ENCODE results near the gene CYFIP2.

Gene CYFIP2

DNA sequence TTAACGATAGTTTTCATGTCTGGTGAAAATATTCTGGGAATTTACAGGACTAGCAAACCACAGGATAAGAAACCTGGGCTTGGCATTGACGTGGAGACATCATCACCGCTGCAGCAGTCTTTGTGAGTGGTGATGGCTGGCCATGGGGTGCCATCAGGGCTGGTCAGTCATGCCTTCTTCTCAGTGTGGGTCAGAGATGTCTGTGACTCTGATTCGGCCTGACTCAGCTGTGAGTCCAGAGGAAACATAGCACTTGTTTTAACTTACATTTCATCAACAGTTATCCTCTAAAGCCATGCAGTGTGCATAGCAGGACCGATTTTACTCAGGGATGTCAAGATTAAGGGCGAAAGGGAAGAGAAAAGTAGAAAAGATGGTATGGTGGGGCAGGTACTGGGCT, 33.2 kb upstream of the CYFIP2 start:
- Histone ChIP-seq H2BK5ac (ENCODE audit: low read depth, low read length, poor library complexity) (no peak overlapping the region), H3K18ac (ENCODE audit: low read length) (no peak overlapping the region), H3K4ac (ENCODE audit: low read depth, low read length) (no peak overlapping the region), H2AFZ (ENCODE audit: insufficient read depth, low read length, poor library complexity) (no peak overlapping the region), H3K9ac (ENCODE audit: low read length) (no peak overlapping the region), H4K91ac (ENCODE audit: low read depth, low read length) (no peak overlapping the region), H3K4me1 (ENCODE audit: control insufficient read depth in 1 of 2, insufficient read depth in 2 of 2, low read length in 2 of 2) (peaks cover 0 to 2% of the 10 kb centered on the region in 2 experiments), H3K4me2 (ENCODE audit: low read length) (no peak overlapping the region), H3K27me3 (ENCODE audit: insufficient read depth, low read length) (no peaks in the 10 kb centered on the region), H2AK5ac (ENCODE audit: low read length) (no peak overlapping the region), H2BK120ac (ENCODE audit: insufficient read depth, low read length, poor library complexity) (no peak overlapping the region), H3K4me3 (ENCODE audit: low read depth, low read length) (no peak overlapping the region), H3K36me3 (ENCODE audit: control insufficient read depth in 1 of 2, insufficient read depth in 2 of 2, low read length in 2 of 2) (no peaks in the 10 kb centered on the region), H3K79me1 (ENCODE audit: low read length) (no peaks in the 10 kb centered on the region), H3K14ac (ENCODE audit: low read length) (no peak overlapping the region), H3K27ac (ENCODE audit: low read depth, low read length) (no peak overlapping the region), H2BK12ac (ENCODE audit: low read length) (no peak overlapping the region), H4K12ac (ENCODE audit: low read depth, low read length) (no peak overlapping the region), H3K9me3 (ENCODE audit: insufficient read depth, low read depth, low read length) (no peaks in the 10 kb centered on the region), H3K23ac (ENCODE audit: low read length) (no peak overlapping the region), H4K8ac (ENCODE audit: low read depth, low read length) (no peak overlapping the region), H3K79me2 (ENCODE audit: control insufficient read depth, insufficient read depth, low read length, poor library complexity) (no peaks in the 10 kb centered on the region)
- no peak for DNase-seq
- WGBS (ENCODE audit: extremely low coverage, insufficient coverage, insufficient read length) = no CpG with 5 or more reads among the region's 6 CpGs

DNA sequence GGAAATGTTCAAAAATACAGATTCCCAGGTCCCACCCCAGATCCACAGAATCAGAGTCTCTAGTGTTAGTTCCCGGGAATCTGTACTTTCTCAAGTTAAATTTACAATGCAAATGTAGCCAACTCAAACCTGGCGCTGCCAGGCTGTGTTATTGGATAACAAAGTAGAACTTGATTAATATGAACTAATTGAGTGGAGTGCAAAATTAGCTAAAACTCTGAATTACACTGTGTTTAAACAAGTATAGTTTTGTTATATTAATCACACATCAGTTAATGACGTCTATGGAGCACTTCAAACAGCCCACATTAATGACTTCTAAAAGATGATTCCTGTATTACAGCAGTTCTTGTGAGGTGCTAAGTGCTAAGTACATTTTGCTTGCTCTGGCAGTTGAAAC, 32.4 kb upstream of the CYFIP2 start:
- H3K23ac ChIP-seq (ENCODE audit: low read length) = no peak overlapping the region

DNA sequence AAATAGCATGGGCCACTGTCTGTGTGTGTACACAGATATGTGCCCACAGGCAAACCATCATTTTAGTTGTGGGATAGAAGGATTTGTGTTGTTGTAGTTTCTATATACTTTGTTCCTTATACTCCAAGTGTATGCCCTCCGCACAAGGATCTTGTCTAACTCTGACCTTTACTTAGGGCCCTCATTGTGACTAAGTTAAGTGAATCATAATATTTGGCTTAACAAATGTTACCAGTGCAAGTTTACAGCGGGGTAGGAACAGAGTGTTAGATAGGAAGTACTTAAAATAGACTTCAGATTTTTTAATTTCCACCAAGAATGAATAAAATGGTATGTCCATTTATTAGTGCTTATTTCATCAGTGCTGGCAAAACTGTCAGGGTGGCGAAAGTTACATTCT, 29.5 kb upstream of the CYFIP2 start:
- Histone ChIP-seq H2BK120ac (ENCODE audit: insufficient read depth, low read length, poor library complexity) (no peak overlapping the region), H3K23ac (ENCODE audit: low read length) (no peak overlapping the region), H3K79me2 (ENCODE audit: control insufficient read depth, insufficient read depth, low read length, poor library complexity) (no peaks in the 10 kb centered on the region), H3K9me3 (ENCODE audit: insufficient read depth, low read depth, low read length) (no peaks in the 10 kb centered on the region), H4K91ac (ENCODE audit: low read depth, low read length) (no peak overlapping the region), H3K14ac (ENCODE audit: low read length) (no peak overlapping the region), H3K27ac (ENCODE audit: low read depth, low read length) (no peak overlapping the region), H3K9ac (ENCODE audit: low read length) (no peak overlapping the region), H3K4me1 (ENCODE audit: control insufficient read depth in 1 of 2, insufficient read depth in 2 of 2, low read length in 2 of 2) (peaks cover 0 to 2% of the 10 kb centered on the region in 2 experiments), H3K36me3 (ENCODE audit: control insufficient read depth in 1 of 2, insufficient read depth in 2 of 2, low read length in 2 of 2) (no peaks in the 10 kb centered on the region), H4K8ac (ENCODE audit: low read depth, low read length) (no peak overlapping the region), H3K4me3 (ENCODE audit: low read depth, low read length) (no peak overlapping the region), H3K4ac (ENCODE audit: low read depth, low read length) (no peak overlapping the region), H3K27me3 (ENCODE audit: insufficient read depth, low read length) (no peaks in the 10 kb centered on the region), H2BK5ac (ENCODE audit: low read depth, low read length, poor library complexity) (no peak overlapping the region), H2BK12ac (ENCODE audit: low read length) (no peak overlapping the region), H2AK5ac (ENCODE audit: low read length) (no peak overlapping the region), H2AFZ (ENCODE audit: insufficient read depth, low read length, poor library complexity) (no peak overlapping the region), H4K12ac (ENCODE audit: low read depth, low read length) (no peak overlapping the region), H3K4me2 (ENCODE audit: low read length) (no peak overlapping the region), H3K79me1 (ENCODE audit: low read length) (no peaks in the 10 kb centered on the region), H3K18ac (ENCODE audit: low read length) (no peak overlapping the region)
- no CpG with 5 or more reads among the region's 3 CpGs for WGBS (ENCODE audit: extremely low coverage, insufficient coverage, insufficient read length)
- DNase-seq = peak in 1 of 2 donors; percentile 13

More for the DNA sequence above, 32.4 kb upstream of the CYFIP2 start:
- no peak overlapping the region for H4K12ac ChIP-seq (ENCODE audit: low read depth, low read length)
- no peak overlapping the region for H3K27ac ChIP-seq (ENCODE audit: low read depth, low read length)
- no peaks in the 10 kb centered on the region for H3K36me3 ChIP-seq (ENCODE audit: control insufficient read depth in 1 of 2, insufficient read depth in 2 of 2, low read length in 2 of 2)
- H3K79me1 ChIP-seq (ENCODE audit: low read length) = no peaks in the 10 kb centered on the region
- no peak for DNase-seq
- H3K4me3 ChIP-seq (ENCODE audit: low read depth, low read length) = no peak overlapping the region
- H4K91ac ChIP-seq (ENCODE audit: low read depth, low read length) = no peak overlapping the region
- no peaks in the 10 kb centered on the region for H3K79me2 ChIP-seq (ENCODE audit: control insufficient read depth, insufficient read depth, low read length, poor library complexity)
- WGBS (ENCODE audit: extremely low coverage, insufficient coverage, insufficient read length) = no CpG with 5 or more reads among the region's 3 CpGs
- H3K9me3 ChIP-seq (ENCODE audit: insufficient read depth, low read depth, low read length) = no peaks in the 10 kb centered on the region
- no peak overlapping the region for H2BK5ac ChIP-seq (ENCODE audit: low read depth, low read length, poor library complexity)
- no peaks in the 10 kb centered on the region for H3K27me3 ChIP-seq (ENCODE audit: insufficient read depth, low read length)
- no peak overlapping the region for H3K4ac ChIP-seq (ENCODE audit: low read depth, low read length)
- H2BK12ac ChIP-seq (ENCODE audit: low read length) = no peak overlapping the region
- no peak overlapping the region for H3K18ac ChIP-seq (ENCODE audit: low read length)
- H2BK120ac ChIP-seq (ENCODE audit: insufficient read depth, low read length, poor library complexity) = no peak overlapping the region
- no peak overlapping the region for H2AK5ac ChIP-seq (ENCODE audit: low read length)
- no peak overlapping the region for H3K4me2 ChIP-seq (ENCODE audit: low read length)
- H3K9ac ChIP-seq (ENCODE audit: low read length) = no peak overlapping the region
- no peak overlapping the region for H2AFZ ChIP-seq (ENCODE audit: insufficient read depth, low read length, poor library complexity)
- H4K8ac ChIP-seq (ENCODE audit: low read depth, low read length) = no peak overlapping the region
- H3K4me1 ChIP-seq (ENCODE audit: control insufficient read depth in 1 of 2, insufficient read depth in 2 of 2, low read length in 2 of 2) = peaks cover 0 to 2% of the 10 kb centered on the region in 2 experiments
- H3K14ac ChIP-seq (ENCODE audit: low read length) = no peak overlapping the region

DNA sequence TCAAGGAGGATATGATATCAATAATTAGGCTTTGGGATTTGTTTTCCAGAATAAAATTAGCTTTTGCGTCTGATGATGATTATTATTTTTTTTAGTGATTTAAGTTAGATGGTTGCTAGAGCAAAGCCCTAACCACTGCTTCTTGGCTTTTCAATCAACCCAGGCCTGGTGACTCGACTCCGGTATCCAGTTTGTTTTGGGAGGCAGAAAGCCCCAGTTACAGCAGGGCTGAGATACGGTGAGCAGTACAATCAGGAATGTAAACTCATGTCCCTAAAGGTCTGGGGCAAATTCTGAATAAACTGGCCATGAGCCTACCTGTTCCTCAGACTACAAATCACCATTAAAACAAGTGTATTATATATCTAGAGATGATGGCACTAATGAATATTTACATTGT, 24.4 kb upstream of the CYFIP2 start:
- H2BK12ac ChIP-seq (ENCODE audit: low read length) = no peak overlapping the region
- no peak overlapping the region for H4K8ac ChIP-seq (ENCODE audit: low read depth, low read length)
- no peak overlapping the region for H3K27ac ChIP-seq (ENCODE audit: low read depth, low read length)
- no peak overlapping the region for H2BK120ac ChIP-seq (ENCODE audit: insufficient read depth, low read length, poor library complexity)
- H3K9ac ChIP-seq (ENCODE audit: low read length) = no peak overlapping the region
- no peak overlapping the region for H3K4me2 ChIP-seq (ENCODE audit: low read length)
- H3K4me1 ChIP-seq (ENCODE audit: control insufficient read depth in 1 of 2, insufficient read depth in 2 of 2, low read length in 2 of 2) = no peaks in the 10 kb centered on the region
- H3K4me3 ChIP-seq (ENCODE audit: low read depth, low read length) = no peak overlapping the region
- H3K4ac ChIP-seq (ENCODE audit: low read depth, low read length) = no peak overlapping the region
- no peak overlapping the region for H3K14ac ChIP-seq (ENCODE audit: low read length)
- H3K18ac ChIP-seq (ENCODE audit: low read length) = no peak overlapping the region
- no CpG with 5 or more reads among the region's 4 CpGs for WGBS (ENCODE audit: extremely low coverage, insufficient coverage, insufficient read length)
- no peaks in the 10 kb centered on the region for H3K9me3 ChIP-seq (ENCODE audit: insufficient read depth, low read depth, low read length)
- no peak overlapping the region for H3K23ac ChIP-seq (ENCODE audit: low read length)
- DNase-seq = no peak
- no peaks in the 10 kb centered on the region for H3K79me1 ChIP-seq (ENCODE audit: low read length)
- H4K12ac ChIP-seq (ENCODE audit: low read depth, low read length) = no peak overlapping the region
- H2AFZ ChIP-seq (ENCODE audit: insufficient read depth, low read length, poor library complexity) = no peak overlapping the region
- H2BK5ac ChIP-seq (ENCODE audit: low read depth, low read length, poor library complexity) = no peak overlapping the region
- H2AK5ac ChIP-seq (ENCODE audit: low read length) = no peak overlapping the region
- no peak overlapping the region for H4K91ac ChIP-seq (ENCODE audit: low read depth, low read length)
- H3K36me3 ChIP-seq (ENCODE audit: control insufficient read depth in 1 of 2, insufficient read depth in 2 of 2, low read length in 2 of 2) = no peaks in the 10 kb centered on the region
- H3K79me2 ChIP-seq (ENCODE audit: control insufficient read depth, insufficient read depth, low read length, poor library complexity) = no peaks in the 10 kb centered on the region
- no peaks in the 10 kb centered on the region for H3K27me3 ChIP-seq (ENCODE audit: insufficient read depth, low read length)
